GM06990 (cell line): ENCODE results near the gene ARHGAP15.

ENCODE experiments used
- DNase-seq: peaks from one replicate; pipeline ENCODE4 v3.0.0-alpha.2; 2011; ENCODE audit not compliant: insufficient read length; ENCODE audit errors: extremely low read depth
- H3K27me3 ChIP-seq: replicated peaks from 2 replicates; pipeline ENCODE4 v1.6.0; 2011; ENCODE audit warnings: low read length; ENCODE audit not compliant: control insufficient read depth, insufficient read depth
- H3K36me3 ChIP-seq: 2 replicates; pipeline ENCODE4 v1.5.1; 2011; ENCODE audit warnings: low read length; ENCODE audit not compliant: control insufficient read depth, insufficient read depth
- H3K4me3 ChIP-seq: replicated peaks from 2 replicates; pipeline ENCODE4 v1.5.1; 2011; ENCODE audit warnings: low read depth, mild to moderate bottlenecking, control low read depth, low read length
- TF ChIP-seq, protein P1 (sequence below): IDR thresholded peaks from 2 replicates; pipeline ENCODE4 v1.5.1; 2011; ENCODE audit warnings: low read length, control low read depth, mild to moderate bottlenecking, inconsistent platforms; ENCODE audit not compliant: insufficient read depth, poor library complexity, severe bottlenecking

ARHGAP15 gene

DNA sequence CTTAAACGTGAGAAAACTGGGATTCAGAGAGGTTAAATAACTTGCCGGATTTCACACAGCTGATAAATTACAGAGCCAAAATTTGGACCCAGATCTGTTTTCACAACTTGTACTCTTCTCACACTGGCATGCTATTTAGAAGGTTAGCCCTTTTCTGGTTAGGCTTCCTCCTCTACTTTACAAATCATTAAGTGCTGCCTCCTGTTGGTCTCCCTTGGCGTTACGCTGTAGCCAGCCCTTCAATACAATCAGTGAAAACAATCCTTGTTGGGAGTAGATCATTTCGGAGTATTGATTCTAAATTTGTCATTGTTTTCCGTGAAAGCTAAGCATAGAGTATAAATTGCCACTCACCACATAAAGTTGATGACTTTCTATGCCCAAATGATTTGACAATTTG lies 153.5 kb downstream of the ARHGAP15 start:
- no peak for DNase-seq

DNA sequence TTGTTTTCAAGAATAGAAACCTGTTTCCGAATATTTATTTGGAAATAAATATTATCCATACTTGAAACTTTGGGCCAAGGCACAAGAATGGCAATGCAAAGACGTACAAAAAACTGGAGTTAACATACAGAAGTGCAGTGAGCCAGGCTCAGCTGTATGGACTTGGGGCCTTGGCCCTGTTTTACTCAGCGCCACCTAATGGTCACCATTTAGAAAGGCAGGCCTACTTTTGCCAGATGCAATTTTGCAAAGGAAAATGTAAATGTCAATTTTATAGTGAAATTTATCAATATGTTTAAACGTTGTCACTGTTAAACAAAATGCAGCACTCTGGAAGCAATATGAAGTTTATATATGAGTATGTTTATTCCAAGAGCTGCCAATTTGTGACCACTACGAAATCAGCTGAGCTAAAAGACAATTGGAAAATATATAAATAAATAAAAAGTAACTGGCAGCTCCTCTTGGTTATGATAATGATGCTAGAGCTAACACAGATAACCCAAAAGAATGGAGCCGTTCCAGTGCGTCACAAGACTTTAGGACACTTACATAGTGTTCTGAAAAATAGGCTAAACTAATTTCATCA lies 155.0 kb downstream of the ARHGAP15 start:
- no peak for DNase-seq
- TF ChIP-seq, protein P1, sequence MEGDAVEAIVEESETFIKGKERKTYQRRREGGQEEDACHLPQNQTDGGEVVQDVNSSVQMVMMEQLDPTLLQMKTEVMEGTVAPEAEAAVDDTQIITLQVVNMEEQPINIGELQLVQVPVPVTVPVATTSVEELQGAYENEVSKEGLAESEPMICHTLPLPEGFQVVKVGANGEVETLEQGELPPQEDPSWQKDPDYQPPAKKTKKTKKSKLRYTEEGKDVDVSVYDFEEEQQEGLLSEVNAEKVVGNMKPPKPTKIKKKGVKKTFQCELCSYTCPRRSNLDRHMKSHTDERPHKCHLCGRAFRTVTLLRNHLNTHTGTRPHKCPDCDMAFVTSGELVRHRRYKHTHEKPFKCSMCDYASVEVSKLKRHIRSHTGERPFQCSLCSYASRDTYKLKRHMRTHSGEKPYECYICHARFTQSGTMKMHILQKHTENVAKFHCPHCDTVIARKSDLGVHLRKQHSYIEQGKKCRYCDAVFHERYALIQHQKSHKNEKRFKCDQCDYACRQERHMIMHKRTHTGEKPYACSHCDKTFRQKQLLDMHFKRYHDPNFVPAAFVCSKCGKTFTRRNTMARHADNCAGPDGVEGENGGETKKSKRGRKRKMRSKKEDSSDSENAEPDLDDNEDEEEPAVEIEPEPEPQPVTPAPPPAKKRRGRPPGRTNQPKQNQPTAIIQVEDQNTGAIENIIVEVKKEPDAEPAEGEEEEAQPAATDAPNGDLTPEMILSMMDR, result peak; percentile 92

More for the DNA sequence above, 153.5 kb downstream of the ARHGAP15 start:
- TF ChIP-seq, protein P1, result peak; percentile 44
- no peaks in the 10 kb centered on the region for H3K36me3 ChIP-seq
- H3K27me3 ChIP-seq, result no peaks in the 10 kb centered on the region
- H3K4me3 ChIP-seq, result no peak overlapping the region

DNA sequence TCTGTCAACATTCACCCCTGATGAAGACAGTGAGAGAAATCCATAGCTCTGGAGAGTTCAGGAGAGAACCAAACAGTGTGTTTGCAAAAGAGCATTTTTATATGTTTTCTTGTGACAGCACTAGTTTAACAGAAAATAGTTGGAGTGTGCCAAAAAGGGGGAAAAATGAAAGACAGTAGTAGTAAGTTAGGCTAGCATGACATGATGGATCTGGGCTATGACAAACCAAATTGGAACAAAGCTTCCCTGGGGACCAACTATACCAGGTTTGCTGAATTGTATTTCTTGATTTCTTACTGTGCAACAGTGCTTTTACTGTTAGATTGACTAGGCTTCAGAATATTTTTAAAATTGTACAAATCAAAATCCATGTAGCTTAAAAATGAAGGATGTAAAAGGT lies 159.8 kb downstream of the ARHGAP15 start:
- TF ChIP-seq, protein P1, result no peak
- Histone ChIP-seq H3K27me3 (no peaks in the 10 kb centered on the region), H3K36me3 (no peaks in the 10 kb centered on the region), H3K4me3 (no peak overlapping the region)
- DNase-seq, result no peak

More for the DNA sequence above, 155.0 kb downstream of the ARHGAP15 start:
- H3K27me3 ChIP-seq, result no peaks in the 10 kb centered on the region
- H3K4me3 ChIP-seq, result no peak overlapping the region
- no peaks in the 10 kb centered on the region for H3K36me3 ChIP-seq

DNA sequence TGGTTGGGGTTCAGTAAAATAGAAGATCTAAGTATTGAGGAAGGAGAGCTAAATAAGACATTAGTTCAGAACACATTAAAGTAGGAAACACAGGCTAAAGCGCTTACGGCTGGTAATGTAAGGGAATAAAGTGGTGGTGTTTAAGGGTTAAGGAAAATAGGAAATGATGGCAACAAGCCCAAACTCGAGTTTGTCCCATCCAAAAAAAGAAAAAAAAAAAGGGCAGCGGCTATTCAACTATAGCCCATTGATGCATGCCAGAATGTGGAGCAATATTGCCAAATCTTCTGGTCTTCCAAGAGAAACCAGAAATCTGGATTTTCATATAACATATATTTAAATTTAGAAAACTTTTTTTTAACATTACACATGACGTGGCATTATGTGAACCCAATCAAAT lies 161.0 kb downstream of the ARHGAP15 start:
- H3K27me3 ChIP-seq, result no peaks in the 10 kb centered on the region
- H3K36me3 ChIP-seq, result no peaks in the 10 kb centered on the region
- TF ChIP-seq, protein P1, result no peak

DNA sequence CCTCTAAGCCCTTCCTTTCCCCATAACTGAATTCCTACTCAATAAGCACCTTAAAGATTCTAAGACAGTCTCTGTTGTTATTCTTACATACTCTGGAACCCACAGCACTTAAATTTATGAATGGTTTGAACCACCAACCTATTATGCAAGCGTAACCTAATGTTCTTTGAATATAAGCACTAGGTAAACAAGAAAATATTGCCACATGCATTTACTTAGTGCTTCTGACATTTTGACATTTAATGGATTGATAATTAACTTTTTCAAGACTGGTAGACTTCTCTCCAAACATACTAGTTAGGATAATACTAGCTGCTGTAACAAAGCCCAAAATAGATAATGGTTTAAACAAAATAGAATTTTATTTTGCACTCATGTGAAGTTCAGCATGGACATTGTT lies 164.8 kb downstream of the ARHGAP15 start:
- TF ChIP-seq, protein P1, result no peak
- Histone ChIP-seq H3K36me3 (no peaks in the 10 kb centered on the region), H3K4me3 (no peak overlapping the region), H3K27me3 (no peaks in the 10 kb centered on the region)
- DNase-seq, result no peak

More for the DNA sequence above, 161.0 kb downstream of the ARHGAP15 start:
- no peak overlapping the region for H3K4me3 ChIP-seq
- DNase-seq, result no peak

DNA sequence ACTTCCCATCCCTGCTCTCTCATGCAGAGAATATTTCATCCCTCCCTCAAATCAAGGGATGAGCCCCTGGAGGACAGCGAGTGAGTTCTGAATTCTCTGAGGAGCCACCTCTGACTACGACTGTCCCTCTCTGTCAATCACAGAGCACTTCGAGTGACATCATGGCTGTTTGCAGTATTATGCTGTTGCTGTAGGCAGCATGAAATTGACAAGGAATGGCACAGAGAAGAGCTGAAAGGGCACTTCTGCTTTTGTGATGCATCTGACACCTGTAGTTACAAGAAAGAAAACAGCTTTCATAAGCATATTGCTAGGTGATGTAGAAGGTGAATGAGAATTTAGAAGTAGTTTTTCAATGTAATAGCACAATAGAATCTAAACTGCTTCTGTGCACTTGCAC lies 166.9 kb downstream of the ARHGAP15 start:
- Histone ChIP-seq H3K27me3 (no peaks in the 10 kb centered on the region), H3K36me3 (no peaks in the 10 kb centered on the region), H3K4me3 (no peak overlapping the region)
- no peak for DNase-seq
- TF ChIP-seq, protein P1, result no peak
